ENCODE data around the gene PDCD1. TPM values are rescaled to one million over a fixed set of nuclear protein-coding genes. Genes with fewer than 3 reads are reported as not detected.

Gene PDCD1
- total RNA-seq, 4 donors from 2014 or later = 0.49 to 2.3 (median 1.1) TPM

GRCh38 chr2:241857041-241857541, 1.6 kb downstream of the PDCD1 start:
- Histone ChIP-seq H3K9me3 (no peaks in the 10 kb centered on the region), H3K4me3 (replicated peaks in 1 of 3) (no peak overlapping the region), H3K36me3 (no peaks in the 10 kb centered on the region), H3K4me1 (peaks cover 14 to 21% of the 10 kb centered on the region in 2 donors), H3K27me3 (no peaks in the 10 kb centered on the region), H3K27ac (no peak overlapping the region)
- intact Hi-C loops (cut with DNase I) = no loop called here
- 77 to 94% methylated on average over 18 to 25 of the region's 28 CpGs for WGBS, 2 donors
- DNase-seq = no peak
- TF ChIP-seq POLR2A (IDR thresholded peaks at IDR 0.05) (no peak), CTCF (IDR thresholded peaks at IDR 0.05) (no peak)

GRCh38 chr2:241855888-241856422, 2.7 kb downstream of the PDCD1 start:
- Histone ChIP-seq H3K36me3 (no peaks in the 10 kb centered on the region), H3K27me3 (no peaks in the 10 kb centered on the region), H3K4me1 (peaks cover 14 to 21% of the 10 kb centered on the region in 2 donors), H3K9me3 (no peaks in the 10 kb centered on the region), H3K27ac (no peak overlapping the region), H3K4me3 (replicated peaks in 1 of 3) (no peak overlapping the region)
- intact Hi-C loops (cut with DNase I) = no loop called here
- no peak for TF ChIP-seq POLR2A (IDR thresholded peaks at IDR 0.05)
- TF ChIP-seq CTCF (IDR thresholded peaks at IDR 0.05) = no peak
- WGBS, 2 donors = 73 to 83% methylated on average over 11 to 15 of the region's 20 CpGs
- no peak for DNase-seq

- Histone ChIP-seq H3K27ac (no peak overlapping the region), H3K4me1 (peaks cover 14 to 17% of the 10 kb centered on the region in 2 donors), H3K36me3 (no peaks in the 10 kb centered on the region), H3K4me3 (replicated peaks in 1 of 3) (no peak overlapping the region), H3K27me3 (no peaks in the 10 kb centered on the region), H3K9me3 (no peaks in the 10 kb centered on the region)
- DNase-seq = no peak
- 82 to 83% methylated on average over 10 to 17 of the region's 18 CpGs for WGBS, 2 donors
- no peak for TF ChIP-seq CTCF (IDR thresholded peaks at IDR 0.05)
- TF ChIP-seq POLR2A (IDR thresholded peaks at IDR 0.05) = no peak
- intact Hi-C loops (cut with DNase I) = no loop called here
These were observed 3.3 kb downstream of the PDCD1 start for GRCh38 chr2:241855245-241855887.

GRCh38 chr2:241854342-241855244, 4.1 kb downstream of the PDCD1 start:
- Histone ChIP-seq H3K4me3 (replicated peaks in 1 of 3) (no peak overlapping the region), H3K27ac (no peak overlapping the region), H3K4me1 (peaks cover 9 to 12% of the 10 kb centered on the region in 2 donors), H3K36me3 (no peaks in the 10 kb centered on the region), H3K27me3 (no peaks in the 10 kb centered on the region), H3K9me3 (no peaks in the 10 kb centered on the region)
- intact Hi-C loops (cut with DNase I) = no loop called here
- TF ChIP-seq POLR2A (IDR thresholded peaks at IDR 0.05) (no peak), CTCF (IDR thresholded peaks at IDR 0.05) (no peak)
- no peak for DNase-seq
- 35 to 67% methylated on average over 5 to 11 of the region's 21 CpGs for WGBS, 2 donors

Data from thyroid gland (tissue), 4 donors.